NCI-H1092 treated with DMSO at 0.1 percent for 48 hours (cell line): ENCODE data around the gene CLEC4G.
"Not testable (repeated sequence)": the region's sequence is repeated elsewhere in the genome, so short reads cannot be mapped to it uniquely, and the experiment has no call there.

Experiments used
- DNase-seq: peaks from one replicate; lab custom pipeline; 2025; lab: John Stamatoyannopoulos, UW

Gene CLEC4G

GRCh38 chr19:7746903-7747884 lies 15.3 kb upstream of the CLEC4G start, which contains the start of gene CD209:
Gene CD209 (minus strand): TSS chr19:7747534. CDS start chr19:7747511, 23 bp downstream.
- DNase-seq, result no peak

- DNase-seq, result not testable (repeated sequence)
These were observed 14.4 kb upstream of the CLEC4G start for GRCh38 chr19:7746306-7746705.

- no peak for DNase-seq
These were observed 13.2 kb upstream of the CLEC4G start for GRCh38 chr19:7744871-7745650.

- no peak for DNase-seq
These were observed 12.4 kb upstream of the CLEC4G start for GRCh38 chr19:7744199-7744786.

- DNase-seq, result no peak
These were observed 11.5 kb upstream of the CLEC4G start for GRCh38 chr19:7743425-7743841.

- DNase-seq, result no peak
These were observed 11.1 kb upstream of the CLEC4G start for GRCh38 chr19:7742991-7743390.

- DNase-seq, result no peak
These were observed 10.7 kb upstream of the CLEC4G start for GRCh38 chr19:7742575-7742974.

GRCh38 chr19:7740682-7741054 lies 8.8 kb upstream of the CLEC4G start:
- no peak for DNase-seq

GRCh38 chr19:7739801-7740681 lies 8.1 kb upstream of the CLEC4G start:
- DNase-seq, result no peak

- no peak for DNase-seq
These were observed 7.4 kb upstream of the CLEC4G start for GRCh38 chr19:7739211-7739755.

- DNase-seq, result no peak
These were observed 6.1 kb upstream of the CLEC4G start for GRCh38 chr19:7738023-7738422.

- DNase-seq, result no peak
These were observed 5.3 kb upstream of the CLEC4G start for GRCh38 chr19:7737215-7737614.

GRCh38 chr19:7736148-7736547 lies 4.2 kb upstream of the CLEC4G start:
- no peak for DNase-seq

GRCh38 chr19:7734220-7735203 lies 2.6 kb upstream of the CLEC4G start:
- DNase-seq, result no peak

- DNase-seq, result no peak
These were observed 1.5 kb upstream of the CLEC4G start for GRCh38 chr19:7733376-7733775.

- DNase-seq, result no peak
These were observed 295 bp downstream of the CLEC4G start for GRCh38 chr19:7731615-7732014.

GRCh38 chr19:7731218-7731595 lies 703 bp downstream of the CLEC4G start:
- no peak for DNase-seq

GRCh38 chr19:7730286-7731217 lies 1.4 kb downstream of the CLEC4G start:
- no peak for DNase-seq

- DNase-seq, result no peak
These were observed 2.1 kb downstream of the CLEC4G start for GRCh38 chr19:7729831-7730285.
